HG03280 (cell line): Measurements from ENCODE around the gene TMEM94.

Experiments
- ATAC-seq: cut with Tn5 transposase; IDR thresholded peaks from one replicate; pipeline ENCODE4 v1.9.1; 2021; ENCODE audit warnings: mild to moderate bottlenecking, moderate library complexity; ENCODE audit not compliant: unreplicated experiment

Gene TMEM94

DNA sequence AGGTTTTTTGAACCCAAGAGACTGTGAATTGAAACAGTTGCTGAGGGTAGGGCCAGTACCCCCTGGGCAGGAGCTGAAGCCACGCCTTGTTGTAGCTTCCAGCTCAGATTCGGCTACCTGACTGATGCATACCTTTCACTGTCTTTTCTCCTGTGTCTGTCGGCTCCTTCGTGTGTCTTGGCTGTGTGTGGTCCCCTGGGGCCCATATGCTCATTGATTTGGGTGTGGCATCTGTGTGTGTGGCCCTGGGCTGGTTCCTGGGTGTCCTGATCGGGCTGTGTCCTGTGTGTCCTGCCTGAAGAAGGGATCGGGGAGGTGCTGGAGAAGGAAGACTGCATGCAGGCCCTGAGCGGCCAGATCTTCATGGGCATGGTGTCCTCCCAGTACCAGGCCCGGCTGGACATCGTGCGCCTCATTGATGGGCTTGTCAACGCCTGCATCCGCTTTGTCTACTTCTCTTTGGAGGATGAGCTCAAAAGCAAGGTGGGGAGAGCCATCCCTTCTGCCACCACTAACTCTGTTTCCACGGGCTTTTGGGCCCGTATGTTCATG is 38.0 kb downstream of the TMEM94 start:
- no peak for ATAC-seq

DNA sequence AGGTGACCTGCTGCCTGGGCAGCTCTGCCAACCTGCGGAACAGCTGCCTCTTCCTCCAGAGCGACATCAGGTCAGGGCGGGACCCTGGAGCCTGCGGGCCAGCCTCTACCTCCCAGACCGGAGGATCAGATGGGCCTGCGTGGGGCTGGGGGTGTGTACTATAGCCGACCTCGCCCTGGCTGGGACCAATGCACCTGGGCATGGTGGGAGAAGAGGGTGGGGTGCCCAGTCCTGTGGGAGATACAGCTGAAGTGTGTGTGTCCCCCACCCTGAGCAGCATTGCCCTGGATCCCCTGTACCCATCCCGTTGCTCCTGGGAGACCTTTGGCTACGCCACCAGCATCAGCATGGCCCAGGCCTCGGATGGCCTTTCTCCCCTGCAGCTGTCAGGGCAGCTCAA is 39.6 kb downstream of the TMEM94 start:
- ATAC-seq: no peak

DNA sequence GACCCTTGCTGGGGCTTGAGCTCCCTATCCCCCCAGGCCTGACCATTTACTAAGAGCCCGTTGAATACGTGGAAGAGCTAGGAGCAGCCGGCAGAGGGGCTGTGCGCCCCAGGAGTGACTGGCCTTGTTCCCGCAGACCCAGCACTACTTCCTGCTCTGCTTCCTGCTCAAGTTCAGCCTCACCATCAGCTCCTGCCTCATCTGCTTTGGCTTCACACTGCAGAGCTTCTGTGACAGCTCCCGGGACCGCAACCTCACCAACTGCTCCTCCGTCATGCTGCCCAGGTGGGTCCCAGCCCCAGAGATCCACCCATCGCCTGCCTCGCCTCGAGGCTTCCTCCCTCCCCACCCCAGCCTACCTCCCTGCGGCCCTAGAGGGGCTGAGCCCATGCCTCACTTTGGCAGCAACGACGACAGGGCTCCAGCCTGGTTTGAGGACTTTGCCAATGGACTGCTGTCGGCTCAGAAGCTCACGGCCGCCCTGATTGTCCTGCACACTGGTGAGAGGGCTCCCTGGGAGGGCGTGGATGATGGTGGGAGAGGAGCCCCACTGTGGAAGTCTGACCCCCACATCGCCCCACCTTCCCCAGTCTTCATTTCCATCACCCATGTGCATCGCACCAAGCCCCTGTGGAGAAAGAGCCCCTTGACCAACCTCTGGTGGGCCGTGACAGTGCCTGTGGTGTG is 41.7 kb downstream of the TMEM94 start:
- ATAC-seq: no peak

DNA sequence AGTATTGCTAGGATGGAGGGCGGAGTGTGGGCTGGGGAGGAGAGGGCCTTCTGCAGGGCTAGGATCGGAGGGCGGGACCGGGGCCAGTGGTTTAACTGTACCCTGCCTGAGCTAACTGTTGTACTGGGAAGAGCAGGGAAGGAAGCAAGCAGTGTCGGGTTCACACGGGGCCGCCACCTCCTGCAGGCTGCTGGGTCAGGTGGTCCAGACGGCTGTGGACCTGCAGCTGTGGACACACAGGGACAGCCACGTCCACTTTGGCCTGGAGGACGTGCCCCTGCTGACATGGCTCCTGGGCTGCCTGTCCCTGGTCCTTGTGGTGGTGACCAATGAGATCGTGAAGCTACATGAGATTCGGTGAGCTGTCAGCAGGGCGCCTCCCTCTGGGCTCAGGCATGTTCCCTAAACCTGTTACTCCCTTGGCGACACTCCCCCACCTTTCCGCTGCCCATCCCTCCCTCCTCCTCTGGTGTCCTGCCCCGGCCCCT is 42.3 kb downstream of the TMEM94 start:
- no peak for ATAC-seq

DNA sequence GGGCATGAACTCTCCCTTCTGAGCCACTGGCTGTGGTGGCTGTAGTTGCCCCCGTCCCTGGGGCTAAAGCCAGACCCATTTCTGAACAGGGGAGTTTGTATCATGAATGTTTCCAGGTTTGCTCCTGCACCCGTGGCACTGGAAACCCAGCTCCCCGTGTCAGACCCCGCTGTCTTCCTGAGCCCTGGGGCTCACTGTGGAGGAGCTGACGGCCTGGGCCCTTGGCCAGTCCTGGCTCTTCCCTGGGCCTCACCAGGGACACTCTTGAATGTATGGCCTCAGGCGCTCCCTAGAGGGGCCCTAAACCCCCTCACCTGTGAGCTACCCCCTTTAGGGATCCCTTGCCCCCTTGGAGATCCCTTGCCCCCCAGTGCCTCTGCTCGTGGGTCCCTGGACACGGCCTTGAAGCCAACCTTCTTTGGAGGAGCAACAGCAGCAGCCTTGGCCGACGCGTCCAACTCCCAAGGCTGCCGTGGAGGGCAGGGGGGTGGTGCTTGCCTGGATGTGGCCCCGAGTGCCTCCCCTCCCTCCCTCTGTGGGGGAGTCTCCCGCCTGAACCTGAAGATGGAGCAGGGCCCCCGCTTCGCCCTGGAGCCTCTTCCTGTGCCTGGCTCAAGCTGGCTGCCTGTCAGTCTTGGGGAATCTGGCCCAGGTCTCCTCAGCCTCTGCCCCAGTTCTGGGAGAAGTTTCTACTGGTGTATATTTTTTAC is 43.0 kb downstream of the TMEM94 start:
- no peak for ATAC-seq

DNA sequence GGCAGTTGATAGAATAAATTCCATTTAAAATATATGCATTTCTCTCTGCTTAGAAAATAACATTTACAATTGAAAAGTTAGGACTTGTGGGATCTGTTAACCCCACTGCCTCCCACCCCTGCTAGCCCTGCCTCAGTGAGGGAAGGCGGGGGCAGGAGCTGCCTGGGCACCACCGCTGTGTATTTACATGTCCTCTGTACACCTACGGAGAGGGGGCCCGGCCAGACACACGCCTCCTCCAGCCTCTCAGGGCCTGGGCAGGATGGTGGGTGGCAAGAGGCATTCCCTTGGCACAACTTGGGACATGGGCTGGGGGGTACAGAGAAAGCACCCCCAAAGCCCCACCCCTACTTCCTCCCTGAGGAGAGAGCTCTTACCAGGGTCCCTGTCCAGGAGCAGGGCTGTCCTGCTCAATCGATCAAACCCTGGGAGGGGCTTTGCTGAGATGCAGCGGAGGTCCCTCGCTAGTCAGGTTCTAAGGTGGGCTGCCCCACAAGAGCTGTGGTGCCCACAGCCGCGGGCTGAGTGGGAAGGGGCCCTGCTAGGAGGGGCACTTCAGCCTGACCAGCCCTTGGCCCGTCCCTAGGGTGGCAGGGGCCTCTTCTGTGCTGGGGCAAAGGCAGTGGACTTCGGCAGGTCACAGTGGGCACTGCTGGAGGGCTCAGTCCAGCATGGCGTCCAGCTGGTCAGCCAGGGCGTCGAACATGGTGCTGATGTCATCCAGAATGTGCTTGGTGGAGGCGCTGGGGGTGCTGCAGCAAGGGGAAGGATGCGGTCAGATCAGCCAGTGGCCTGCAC is 44.2 kb downstream of the TMEM94 start:
- ATAC-seq: no peak

DNA sequence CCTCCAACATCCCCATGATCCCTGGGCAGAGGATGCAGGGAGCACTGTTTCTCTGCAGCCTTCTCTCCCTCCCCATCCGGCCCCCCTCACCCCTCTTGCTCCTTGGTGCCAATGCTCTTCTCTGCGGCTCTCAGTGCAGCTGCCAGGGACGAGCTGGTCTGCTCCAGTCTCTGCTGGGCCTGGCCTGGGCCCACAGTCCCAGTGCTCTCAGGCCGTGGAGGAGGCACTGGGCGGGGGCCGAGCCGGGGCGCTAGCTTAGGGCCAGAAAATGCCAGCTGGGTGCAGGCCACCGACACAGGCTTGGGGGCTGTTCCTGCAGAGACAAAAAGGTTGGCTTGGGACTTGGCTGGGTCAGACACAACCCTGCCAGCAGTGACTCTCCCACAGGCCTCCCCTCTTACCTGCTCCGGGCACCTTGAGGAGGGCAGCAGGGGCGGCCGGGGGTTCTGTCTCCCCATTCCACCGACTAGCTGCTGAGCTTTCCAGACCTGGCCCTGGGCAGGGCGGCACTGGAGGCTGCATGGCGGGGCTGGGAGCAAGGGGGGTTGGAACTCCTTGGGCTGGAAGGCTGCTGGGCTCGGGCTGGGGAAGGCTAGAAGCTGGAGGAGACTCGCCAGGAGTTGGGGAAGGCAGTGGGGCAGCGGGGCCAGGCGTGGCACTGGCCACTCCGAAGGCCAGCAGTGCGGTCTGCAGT is 45.1 kb downstream of the TMEM94 start:
- no peak for ATAC-seq

DNA sequence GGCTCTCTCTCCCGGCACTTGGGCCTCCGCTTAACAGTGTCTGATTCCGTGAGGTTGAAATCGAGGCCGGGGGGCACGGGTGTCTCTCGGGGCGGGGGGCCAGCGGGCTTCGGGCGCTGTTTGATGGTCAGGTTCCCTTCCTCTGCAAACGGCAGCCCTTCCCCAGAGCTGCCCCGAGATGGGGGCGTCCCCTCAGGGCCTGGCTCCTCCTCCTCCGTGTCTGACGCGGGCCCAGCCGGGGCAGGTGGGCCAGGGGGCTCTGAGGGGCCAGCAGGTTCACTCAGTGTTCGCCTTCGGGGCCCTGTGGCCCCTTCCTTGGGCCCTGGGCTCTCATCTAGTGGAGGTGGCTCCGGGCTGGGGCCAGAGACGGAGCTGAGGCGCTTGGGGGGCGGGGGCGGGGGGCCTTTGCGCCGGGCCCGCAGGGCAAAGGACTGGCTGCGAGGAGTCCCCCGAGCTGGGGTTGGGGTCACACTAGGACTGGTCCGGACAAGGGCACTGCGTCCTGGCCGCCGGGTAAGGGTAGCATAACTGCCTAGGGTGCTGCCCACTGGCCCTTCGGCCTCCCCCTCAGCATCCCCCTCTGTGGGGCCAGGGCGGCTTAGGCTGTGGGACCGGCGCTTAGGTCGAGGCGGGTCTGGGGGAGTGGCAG is 45.8 kb downstream of the TMEM94 start:
- ATAC-seq: no peak

DNA sequence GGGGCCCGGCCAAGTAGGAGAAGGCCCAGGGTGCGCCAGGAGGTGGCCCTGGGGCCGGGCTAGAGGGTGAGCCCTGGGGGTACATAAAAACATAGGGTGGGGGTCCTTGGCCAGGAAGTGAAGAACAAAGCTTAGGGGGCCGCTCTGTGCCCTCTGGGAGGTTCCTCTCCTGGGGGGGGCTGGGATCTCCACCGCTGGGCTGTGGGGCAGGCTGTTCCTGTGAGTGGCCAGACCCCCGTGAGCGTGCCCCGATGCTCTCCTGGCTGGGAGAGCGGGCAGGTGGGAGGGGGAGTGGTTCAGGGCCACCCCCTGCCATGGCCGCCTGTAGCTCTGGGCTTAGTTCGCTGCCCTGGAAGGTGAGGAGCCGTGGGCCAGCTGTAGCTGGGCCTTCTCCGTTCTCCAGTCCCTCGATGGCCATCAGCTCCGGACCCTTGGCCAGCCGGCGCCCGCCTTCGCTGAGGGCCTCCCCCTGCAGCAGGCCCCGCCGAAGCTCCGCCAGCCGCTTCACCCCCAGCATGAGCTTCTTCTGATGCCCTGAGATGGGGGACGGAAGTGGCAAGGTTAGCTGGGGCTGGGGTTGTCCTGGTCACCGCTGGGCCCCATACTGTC is 46.4 kb downstream of the TMEM94 start:
- ATAC-seq: no peak

DNA sequence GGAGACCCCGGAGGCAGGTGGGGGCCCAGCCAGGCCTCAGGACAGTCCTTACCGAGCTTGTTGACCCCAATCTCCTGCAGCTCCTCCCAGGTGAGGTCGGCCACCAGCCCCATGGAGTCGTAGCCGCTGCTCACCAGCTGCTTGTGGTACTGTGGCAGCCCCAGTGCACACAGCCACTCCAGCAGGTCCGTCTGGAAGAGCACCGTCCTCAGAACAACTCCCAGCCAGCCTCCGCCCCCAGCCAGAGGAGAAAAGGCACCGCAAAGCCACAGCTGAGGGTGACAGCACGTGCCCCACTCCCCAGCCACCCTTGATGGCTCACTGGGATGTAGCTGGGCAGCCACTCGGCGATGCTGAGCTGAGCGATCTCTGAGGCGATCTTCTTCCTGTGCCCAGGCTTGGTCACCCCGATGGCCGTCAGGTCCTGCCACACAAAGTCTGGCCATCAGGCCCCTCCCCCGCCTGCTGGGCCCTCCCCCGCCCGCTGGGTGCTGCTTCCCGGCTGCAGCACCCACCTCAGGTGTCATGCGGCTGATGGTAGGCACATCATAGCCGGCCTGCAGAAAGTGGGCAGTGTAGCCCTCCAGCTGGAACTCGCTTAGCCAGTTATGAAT is 47.0 kb downstream of the TMEM94 start:
- ATAC-seq: no peak

DNA sequence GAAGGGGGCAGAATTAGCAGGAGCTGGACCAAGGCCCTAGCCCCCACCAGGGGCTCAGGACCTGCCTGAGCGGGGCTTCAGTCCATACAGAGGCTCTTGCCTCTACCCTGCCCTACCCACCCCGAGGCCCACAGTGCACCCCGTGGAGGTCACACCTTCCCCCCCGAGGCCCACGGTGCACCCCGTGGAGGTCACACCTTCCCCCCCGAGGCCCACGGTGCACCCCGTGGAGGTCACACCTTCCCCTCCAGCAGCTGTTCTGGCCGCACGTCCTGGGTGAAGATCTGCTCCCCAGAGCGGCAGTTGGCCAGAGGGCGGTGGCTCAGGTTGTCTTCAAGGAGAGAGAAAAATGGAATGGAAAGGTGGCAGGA is 47.5 kb downstream of the TMEM94 start:
- ATAC-seq: no peak

DNA sequence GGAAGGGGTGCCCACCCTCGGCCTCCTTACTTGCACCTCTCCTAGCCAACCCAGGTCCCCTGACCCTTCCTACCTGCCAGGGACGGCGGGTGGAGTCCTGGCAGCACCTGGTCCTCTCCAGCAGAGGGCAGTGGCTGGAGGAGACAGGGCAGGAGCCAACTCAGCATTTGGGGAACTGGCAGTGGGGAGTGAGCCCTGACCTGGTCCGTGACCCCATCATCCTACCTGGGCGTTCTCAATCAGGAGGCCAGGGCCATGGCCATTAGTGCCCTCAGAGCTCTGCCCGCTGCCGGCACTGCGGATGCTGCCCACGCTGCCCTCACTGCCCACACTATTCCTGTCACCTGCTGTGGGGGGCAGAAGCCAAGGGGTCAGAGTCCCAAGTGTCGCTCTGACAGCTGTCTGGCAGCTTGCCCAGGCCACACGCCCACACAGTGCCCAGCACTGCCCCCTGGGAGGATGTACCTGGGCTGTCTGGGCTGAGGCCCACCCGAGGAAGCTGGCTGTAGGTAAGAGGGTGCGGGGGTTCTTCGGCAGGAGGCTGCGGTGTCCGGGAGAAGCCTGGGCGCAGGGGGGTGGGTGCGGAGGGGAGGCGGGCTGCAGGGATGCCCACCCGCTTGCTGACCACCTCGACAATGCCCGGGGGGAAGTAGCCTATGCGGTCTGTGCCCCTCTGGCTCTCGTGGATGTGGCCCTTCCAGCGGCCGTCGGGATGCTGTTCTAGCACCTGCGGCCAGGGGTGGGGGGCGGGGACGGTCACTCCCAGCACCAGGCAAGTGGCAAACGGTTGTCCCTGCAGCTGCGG is 48.1 kb downstream of the TMEM94 start:
- no peak for ATAC-seq

DNA sequence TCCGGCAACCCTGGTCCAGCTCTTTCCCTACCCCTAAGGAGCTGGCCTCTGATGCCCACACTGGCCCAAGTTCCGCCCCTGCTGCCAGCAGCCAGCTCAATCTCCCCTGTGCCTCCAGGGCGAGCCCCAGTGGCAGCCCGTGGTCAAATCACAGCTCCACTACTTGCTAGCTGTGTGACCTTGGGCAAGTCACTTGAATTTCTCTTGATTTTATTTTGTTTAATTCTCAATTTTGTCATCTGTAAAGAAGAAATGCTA is 48.6 kb downstream of the TMEM94 start:
- ATAC-seq: no peak

DNA sequence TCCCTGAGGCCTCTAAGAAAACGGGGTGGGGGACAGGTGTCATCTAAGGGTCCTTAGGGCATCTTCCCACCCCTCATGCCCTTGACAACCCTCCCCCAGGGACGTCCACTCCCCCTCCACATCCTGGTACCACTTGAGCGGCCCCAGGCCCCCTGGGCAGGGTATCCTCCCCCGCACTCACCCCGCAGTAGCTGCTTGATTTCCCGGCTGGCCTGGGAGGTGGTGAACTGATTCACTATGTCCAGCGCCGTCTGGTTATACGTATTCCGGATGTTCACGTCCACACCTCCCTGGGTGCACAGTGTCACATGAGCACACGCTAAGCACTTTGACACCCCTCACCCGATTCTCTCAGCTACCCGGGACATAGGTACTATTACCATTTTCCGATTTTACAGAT is 49.2 kb downstream of the TMEM94 start:
- no peak for ATAC-seq

DNA sequence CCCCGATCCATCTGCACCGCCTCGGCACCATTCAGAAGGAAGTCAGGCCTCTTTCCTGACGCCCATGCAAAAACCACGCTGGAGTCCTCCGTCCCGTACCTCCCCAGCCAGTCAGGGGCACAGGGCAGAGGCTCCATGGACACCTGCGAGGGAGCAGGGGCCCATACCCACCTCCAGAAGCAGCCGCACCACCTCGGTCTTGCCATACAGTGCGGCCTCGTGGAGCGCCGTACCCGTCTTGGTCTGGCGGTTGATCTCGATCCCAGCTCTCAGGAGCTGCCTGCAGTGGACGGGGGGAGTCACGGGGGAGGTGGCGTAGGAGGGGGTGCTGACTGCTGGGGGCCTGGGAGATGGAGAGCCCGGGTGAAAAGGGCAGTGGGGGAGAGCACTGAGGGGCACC is 49.7 kb downstream of the TMEM94 start:
- no peak for ATAC-seq

DNA sequence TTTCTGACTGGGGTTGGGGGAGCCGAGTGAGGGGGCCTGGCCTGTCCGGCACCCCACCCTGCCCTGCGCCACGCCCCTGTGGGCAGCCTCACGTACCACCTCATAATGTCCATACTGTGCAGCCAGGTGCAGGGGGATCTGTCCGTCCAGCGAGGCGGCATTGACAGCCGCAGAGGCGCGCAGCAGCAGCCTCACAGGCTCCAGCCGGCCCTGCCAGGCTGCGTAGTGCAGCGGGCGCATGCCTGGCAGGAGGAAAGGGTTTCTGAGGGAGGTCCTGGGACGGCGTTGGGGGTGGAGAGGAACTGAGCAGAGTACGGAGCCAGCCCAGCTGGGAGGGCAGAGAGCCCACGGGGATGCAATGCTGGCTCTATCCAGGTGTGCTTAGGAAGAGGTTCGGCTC is 50.5 kb downstream of the TMEM94 start:
- ATAC-seq: no peak

DNA sequence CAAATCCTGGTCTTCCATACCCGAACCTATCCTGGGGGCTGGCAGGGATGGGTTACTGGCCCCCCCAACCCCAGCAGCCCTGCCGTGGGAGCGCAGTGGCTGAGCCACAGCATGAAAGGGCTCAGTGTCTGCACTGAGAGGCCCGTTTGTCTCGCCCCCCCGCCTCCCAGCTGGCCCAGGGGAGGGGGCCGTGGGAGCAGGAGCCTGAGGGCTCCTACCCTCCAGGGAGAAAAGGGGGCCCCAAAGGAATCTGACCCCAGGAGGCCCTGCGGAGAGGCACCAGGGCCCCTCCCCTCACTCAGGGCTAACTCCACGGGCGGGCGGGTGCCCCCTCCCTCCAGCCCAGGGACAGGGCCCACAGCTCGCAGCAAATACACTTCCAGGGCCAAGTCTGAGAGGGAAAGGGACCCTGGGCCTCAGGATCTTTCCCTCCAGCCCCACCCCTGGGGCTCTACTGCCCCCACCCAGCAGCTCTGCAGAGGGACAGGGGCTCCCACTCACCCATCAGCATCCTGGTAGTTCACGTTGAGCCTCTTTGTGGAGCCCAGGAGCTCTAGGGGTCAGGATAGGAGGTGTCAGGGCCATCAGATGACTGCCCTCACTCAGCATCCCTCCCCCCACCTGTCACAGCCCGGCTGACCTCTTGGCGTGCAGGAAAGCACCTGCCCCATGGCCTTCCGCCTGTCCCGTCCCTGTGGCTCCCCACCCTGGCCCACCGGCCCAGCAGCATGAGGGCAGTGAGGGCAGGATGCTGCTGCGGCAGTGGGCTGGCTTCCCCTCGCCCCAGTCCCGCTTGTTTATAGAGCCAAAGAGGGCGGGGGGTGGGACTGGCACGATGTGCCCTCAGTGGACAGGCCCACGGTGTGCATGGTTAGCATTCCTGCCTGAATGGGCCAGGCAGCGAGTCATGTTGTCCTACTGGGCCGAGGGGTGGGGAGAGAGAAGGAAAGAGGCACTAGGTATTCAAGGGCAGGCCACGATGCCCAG is 51.6 kb downstream of the TMEM94 start:
- no peak for ATAC-seq

DNA sequence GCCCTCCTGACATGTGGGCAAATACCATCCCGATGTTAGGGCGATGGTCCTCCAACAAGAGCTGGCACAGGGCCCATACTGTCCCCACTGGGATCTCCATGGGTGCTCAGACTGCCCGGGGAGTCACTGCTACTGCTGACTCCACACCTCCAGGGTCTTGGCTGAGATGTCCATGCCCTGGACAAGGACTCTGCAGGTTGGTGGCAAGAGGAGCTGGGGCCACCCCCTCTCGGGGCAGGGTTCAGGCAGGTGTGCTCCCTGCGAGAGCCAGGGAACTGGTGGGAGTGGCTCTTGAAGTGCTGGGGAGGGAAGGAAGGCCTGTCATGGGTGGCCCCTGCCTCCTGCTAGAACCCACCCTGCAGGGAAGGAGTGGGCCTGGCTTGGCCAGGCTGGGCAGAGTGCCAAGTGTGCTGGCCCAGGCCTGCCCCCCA is 52.5 kb downstream of the TMEM94 start:
- no peak for ATAC-seq
